DMS53 (cell line): ENCODE measurements around the gene TWIST1.

Experiments used
- DNase-seq: peaks from one replicate; lab custom pipeline; 2025; lab: John Stamatoyannopoulos, UW

TWIST1 gene

GRCh38 chr7:19117091-19117869, at the start of gene TWIST1:
TSS of gene TWIST1 (minus strand) at chr7:19117636. CDS start at chr7:19117321, 315 bp downstream.
- DNase-seq: peak; percentile 83

- no peak for DNase-seq
Observed at GRCh38 chr7:19161671-19162070, 44.2 kb upstream of the TWIST1 start.

GRCh38 chr7:19146699-19147098, 29.3 kb upstream of the TWIST1 start:
- peak; percentile 41 for DNase-seq

- DNase-seq: peak; percentile 81
Observed at GRCh38 chr7:19145434-19146115, 28.1 kb upstream of the TWIST1 start.

GRCh38 chr7:19144661-19145433, 27.4 kb upstream of the TWIST1 start, which contains the start of gene FERD3L:
TSS of gene FERD3L (minus strand) at chr7:19145421. CDS start at chr7:19145362, 59 bp downstream.
- peak; percentile 87 for DNase-seq

- peak; percentile 72 for DNase-seq
Observed at GRCh38 chr7:19143881-19144574, 26.6 kb upstream of the TWIST1 start.

GRCh38 chr7:19139706-19140327, 22.4 kb upstream of the TWIST1 start:
- no peak for DNase-seq

GRCh38 chr7:19133886-19134285, 16.4 kb upstream of the TWIST1 start:
- no peak for DNase-seq

GRCh38 chr7:19133390-19133789, 16.0 kb upstream of the TWIST1 start:
- DNase-seq: no peak

- DNase-seq: no peak
Observed at GRCh38 chr7:19128856-19129255, 11.4 kb upstream of the TWIST1 start.

GRCh38 chr7:19121977-19122588, 4.6 kb upstream of the TWIST1 start:
- DNase-seq: peak; percentile 86

GRCh38 chr7:19119870-19120486, 2.5 kb upstream of the TWIST1 start:
- DNase-seq: peak; percentile 45

GRCh38 chr7:19119372-19119771, 1.9 kb upstream of the TWIST1 start:
- DNase-seq: no peak

- peak; percentile 62 for DNase-seq
Observed at GRCh38 chr7:19118636-19119371, 1.4 kb upstream of the TWIST1 start.

- peak; percentile 66 for DNase-seq
Observed at GRCh38 chr7:19117870-19118608, 603 bp upstream of the TWIST1 start.

- DNase-seq: peak; percentile 77
Observed at GRCh38 chr7:19116121-19117090, 1.0 kb downstream of the TWIST1 start.

GRCh38 chr7:19114551-19114855, 2.9 kb downstream of the TWIST1 start:
- no peak for DNase-seq
